ENCODE measurements around the gene PFN1.

- TF ChIP-seq, protein P1, sequence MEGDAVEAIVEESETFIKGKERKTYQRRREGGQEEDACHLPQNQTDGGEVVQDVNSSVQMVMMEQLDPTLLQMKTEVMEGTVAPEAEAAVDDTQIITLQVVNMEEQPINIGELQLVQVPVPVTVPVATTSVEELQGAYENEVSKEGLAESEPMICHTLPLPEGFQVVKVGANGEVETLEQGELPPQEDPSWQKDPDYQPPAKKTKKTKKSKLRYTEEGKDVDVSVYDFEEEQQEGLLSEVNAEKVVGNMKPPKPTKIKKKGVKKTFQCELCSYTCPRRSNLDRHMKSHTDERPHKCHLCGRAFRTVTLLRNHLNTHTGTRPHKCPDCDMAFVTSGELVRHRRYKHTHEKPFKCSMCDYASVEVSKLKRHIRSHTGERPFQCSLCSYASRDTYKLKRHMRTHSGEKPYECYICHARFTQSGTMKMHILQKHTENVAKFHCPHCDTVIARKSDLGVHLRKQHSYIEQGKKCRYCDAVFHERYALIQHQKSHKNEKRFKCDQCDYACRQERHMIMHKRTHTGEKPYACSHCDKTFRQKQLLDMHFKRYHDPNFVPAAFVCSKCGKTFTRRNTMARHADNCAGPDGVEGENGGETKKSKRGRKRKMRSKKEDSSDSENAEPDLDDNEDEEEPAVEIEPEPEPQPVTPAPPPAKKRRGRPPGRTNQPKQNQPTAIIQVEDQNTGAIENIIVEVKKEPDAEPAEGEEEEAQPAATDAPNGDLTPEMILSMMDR (IDR thresholded peaks at IDR 0.05), result no peak
- no peak for TF ChIP-seq POLR2A (IDR thresholded peaks at IDR 0.05)
These were observed 19.4 kb downstream of the PFN1 start for GRCh38 chr17:4928881-4929280.

All from ovary (tissue), 3 donors.